Myocyte (in vitro differentiated cells): ENCODE results near the gene RLN3. TPM values are rescaled to one million over a fixed set of nuclear protein-coding genes. Genes with fewer than 3 reads are reported as not detected.
"Not testable (repeated sequence)": the region's sequence is repeated elsewhere in the genome, so short reads cannot be mapped to it uniquely, and the experiment has no call there.

ENCODE experiments used
- DNase-seq: peaks from one replicate; pipeline ENCODE4 v3.0.0-alpha.2; 2012; ENCODE audit warnings: low read depth
- total RNA-seq: library from RNA; depleted of rRNA; stranded (reverse); fragments of >200 nt; gene quantifications from 2 replicates; pipeline ENCODE4 v1.2.3, GENCODE V29; 2014

The RLN3 gene
- total RNA-seq, 1 donor from 2014 or later: not detected

DNA sequence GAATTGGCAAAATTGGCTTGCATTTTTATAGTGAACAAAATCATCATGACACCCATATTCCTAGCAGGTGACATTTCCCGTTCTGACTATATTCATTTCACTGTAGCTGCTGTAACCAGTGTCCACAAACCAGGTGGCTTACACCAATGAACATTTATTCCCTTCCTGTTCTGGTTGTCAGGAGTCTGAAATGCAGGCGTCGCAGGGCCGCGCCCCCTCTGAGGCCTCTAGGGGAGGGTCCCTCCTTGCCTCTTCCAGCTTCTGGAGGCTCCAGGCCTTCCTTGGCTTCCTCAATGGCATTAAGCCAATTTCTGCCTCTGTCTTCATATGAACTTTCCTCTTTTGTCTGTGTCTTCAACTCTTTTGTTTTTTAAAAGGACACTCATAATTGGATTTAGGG lies 6.5 kb upstream of the RLN3 start:
- DNase-seq: peak; percentile 10

DNA sequence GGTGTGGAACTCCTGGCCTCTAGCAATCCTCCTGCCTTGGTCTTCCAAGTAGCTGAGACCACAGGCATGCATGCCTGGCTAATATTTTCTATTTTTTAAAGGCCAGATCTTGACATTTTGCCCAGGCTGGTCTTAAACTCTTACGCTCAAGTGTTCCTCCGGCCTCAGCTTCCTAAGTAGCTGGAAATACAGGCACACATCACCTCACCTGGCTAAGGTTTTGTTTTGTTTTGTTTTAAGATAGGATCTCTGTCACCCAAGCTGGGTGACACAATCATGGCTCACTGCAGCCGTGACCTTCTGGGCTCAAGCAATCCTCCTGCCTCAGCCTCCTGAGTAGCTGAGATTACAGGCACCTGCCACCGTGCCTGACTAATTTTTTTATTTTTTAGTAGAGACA lies 5.5 kb upstream of the RLN3 start:
- no peak for DNase-seq

DNA sequence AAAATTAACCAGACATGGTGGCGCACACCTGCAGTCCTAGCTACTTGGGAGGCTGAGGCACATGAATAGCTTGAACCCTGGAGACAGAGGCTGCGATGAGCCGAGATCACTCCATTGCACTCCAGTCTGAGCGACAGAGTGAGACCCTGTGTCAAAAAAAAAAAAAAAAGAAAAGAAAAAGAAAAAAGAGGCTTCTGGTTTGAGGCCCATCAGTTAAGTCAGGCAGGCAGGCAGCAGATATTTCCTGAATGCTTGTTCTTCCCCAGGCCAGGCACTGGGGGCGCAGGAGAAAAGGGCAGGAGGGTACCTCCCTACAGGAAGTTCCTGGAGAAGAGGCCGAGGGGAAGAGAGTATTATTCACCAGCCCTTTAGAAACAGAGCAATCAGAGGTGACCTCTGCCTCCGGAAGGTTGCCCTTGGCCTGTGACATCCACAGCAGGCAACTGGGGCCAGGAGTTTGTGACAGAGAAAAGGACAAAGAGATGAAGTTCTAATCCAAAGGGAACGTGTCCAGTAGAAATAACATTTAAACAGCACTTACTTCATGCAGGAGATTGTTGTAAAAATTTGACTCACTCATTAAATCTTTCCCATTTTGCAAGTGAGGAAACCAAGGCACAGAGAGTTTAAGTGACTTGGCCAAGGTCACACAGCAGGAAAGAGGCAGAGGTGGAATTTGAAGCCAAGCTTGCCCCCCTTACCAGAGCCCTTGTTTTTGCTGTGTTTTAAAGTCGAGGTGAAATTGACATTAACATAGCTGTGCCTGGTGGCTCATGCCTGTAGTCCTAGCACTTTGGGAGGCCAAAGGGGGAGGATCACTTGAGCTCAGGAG lies 4.3 kb upstream of the RLN3 start:
- no peak for DNase-seq

DNA sequence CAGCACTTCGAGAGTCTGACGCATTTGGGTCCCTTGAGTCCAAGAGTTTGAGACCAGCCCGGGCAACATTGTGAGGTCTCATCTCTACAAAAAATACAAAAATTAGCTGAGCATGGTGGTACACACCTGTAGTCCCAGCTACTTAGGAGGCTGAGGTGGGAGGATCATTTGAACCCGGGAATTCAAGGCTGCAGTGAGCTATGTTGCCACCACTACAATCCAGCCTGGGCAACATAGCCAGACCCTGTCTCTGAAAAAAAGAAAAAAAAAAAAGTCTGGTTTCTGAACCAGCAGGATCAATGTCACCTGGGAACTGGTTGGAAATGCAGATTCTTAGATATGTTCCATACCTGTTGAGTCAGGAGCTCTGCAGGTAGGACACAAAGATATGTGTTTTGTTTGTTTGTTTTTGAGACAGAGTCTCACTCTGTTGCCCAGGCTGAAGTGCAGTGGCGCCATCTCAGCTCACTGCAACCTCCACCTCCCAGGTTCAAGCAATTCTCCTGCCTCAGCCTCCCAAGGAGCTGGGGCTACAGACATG lies 1.2 kb upstream of the RLN3 start:
- not testable (repeated sequence) for DNase-seq

DNA sequence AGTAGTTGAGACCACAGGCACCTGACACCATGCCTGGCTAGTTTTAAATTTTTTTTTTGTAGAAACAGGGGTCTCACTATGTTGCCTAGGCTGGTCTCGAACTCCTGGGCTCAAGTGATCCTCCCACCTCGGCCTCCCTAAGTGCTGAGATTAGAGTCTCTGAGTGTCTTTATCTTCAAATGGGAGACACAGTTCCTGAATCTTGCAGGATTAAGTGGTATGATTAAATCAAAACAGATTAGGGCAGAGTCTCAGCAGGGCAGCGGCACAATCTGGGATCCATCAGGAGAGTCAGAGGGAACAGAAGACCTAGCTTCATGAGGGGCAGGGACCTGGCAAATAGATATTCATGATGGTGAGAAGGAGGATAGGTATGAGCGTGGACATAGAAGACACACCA lies 953 bp downstream of the RLN3 start:
- DNase-seq: no peak

DNA sequence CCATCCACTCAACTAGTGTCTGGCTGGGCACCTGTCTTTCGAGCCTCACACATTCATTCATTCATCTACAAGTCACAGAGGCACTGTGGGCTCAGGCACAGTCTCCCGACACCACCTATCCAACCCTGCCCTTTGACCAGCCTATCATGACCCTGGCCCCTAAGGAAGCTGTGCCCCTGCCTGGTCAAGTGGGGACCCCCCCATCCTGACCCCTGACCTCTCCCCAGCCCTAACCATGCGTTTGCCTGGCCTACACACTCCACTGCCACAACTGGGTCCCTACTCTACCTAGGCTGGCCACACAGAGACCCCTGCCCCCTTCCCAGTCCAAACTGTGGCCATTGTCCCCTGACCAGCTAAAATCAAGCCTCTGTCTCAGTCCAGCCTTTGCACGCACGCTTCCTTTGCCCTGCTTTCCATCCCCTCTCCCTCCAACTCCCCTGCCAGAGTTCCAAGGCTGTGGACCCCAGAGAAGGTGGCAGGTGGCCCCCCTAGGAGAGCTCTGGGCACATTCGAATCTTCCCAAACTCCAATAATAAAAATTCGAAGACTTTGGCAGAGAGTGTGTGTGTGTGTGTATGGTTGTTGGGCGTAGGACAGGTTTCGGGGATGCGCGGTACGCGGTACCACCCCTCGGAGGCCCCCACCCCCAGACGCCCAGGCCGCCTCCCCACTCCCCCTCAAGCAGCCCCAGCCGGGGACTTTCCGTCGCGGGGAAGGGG lies 3.2 kb downstream of the RLN3 start:
- DNase-seq: no peak

DNA sequence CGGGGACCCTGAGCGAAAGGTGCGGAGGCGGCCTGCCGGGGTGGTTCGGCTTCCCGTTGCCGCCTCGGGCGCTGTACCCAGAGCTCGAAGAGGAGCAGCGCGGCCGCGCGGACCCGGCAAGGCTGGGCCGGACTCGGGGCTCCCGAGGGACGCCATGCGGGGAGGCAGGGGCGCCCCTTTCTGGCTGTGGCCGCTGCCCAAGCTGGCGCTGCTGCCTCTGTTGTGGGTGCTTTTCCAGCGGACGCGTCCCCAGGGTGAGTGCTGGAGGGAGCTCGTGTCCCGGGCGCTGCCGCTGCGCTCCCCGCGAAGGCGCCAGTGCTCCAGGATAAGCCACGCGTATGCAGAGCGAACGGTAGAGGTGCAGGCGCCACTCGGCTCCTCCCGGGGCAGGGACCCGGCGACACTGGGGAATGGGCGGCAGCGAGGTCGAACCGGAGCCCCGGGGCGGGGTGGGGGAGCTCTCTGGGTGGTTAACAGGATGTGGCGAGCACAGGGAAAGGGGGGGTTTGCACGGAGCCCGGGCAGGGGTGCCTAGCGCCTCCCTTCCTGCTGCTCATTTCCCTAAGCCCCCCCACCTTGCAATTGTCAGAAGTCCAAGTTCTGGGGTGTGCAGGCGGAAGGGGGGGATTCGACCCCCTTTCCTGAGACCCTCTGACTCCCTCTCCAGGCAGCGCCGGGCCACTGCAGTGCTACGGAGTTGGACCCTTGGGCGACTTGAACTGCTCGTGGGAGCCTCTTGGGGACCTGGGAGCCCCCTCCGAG lies 4.0 kb downstream of the RLN3 start, which contains the start of gene IL27RA:
IL27RA (plus strand) TSS at position 44 of the 762 bp plus-strand sequence; CDS start at position 155, 111 bp downstream.
- peak; percentile 27 for DNase-seq

DNA sequence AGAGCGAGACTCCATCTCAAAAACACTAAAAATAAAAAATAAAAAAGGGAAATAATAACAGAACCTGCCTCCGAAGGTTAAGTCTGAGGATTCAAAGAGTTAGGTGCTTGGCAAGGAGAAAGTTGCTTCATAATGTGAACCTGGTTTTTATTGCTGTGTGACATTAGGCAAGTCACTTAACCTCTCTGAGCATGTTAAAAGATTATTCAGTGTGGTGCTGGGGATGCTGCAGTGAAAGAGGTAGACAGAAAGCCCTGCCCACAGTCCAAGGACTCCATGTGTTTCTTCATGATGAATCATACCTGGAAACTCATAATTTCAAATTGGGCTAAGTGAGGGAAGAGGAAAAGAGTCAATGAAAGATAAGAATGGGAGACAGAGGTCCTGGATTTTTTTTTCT lies 6.0 kb downstream of the RLN3 start:
- DNase-seq: no peak

DNA sequence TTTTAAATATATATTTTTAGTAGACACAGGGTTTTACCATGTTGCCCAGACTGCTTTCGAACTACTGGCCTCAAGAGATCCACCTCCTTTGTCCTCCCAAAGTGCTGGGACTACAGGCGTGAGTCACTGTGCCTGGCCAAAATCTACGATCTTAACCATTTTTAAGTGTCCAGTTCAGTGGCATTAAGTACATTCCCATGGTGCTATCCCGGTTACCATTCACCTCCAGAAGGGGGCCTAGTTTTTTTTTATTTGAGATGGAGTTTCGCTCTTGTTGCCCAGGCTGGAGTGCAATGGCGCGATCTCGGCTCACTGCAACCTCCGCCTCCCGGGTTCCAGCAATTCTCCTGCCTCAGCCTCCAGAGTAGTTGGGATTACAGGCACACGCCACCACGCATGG lies 7.2 kb downstream of the RLN3 start:
- DNase-seq: not testable (repeated sequence)

DNA sequence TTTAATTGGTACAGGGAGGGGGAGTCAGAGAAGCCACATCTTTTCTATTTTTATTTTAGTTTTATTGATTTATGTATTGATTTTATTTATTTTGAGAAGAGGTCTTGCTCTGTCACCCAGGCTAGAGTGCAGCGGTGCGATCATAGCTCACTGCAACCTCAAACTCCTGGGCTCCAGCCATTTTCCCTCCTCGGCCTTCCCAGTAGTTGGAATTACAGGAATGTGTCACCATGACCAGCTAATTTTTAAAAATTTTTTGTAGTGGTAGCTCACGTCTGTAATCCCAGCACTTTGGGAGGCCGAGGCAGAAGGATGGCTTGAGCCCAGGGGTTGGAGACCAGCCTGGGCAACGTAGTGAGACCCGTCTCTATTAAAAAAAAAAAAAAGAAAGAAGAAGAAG lies 7.8 kb downstream of the RLN3 start:
- DNase-seq: no peak

DNA sequence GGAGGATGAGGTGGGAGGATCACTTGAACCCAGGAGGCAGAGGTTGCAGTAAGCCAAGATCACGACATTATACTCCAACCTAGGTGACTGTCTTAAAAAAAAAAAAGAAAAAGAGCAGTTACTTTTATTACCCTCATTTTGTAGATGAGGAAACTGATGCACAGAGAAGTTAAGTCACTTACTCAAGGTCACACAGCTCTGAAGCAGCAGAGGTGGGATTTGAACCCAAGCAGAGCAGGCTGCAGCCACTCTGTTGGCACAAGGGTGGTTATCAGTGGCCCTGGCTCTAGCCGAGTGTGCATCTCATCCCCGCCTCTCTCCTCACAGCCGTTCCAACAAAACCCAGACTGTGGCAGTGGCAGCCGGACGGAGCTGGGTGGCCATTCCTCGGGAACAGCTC lies 11.2 kb downstream of the RLN3 start:
- DNase-seq: no peak

DNA sequence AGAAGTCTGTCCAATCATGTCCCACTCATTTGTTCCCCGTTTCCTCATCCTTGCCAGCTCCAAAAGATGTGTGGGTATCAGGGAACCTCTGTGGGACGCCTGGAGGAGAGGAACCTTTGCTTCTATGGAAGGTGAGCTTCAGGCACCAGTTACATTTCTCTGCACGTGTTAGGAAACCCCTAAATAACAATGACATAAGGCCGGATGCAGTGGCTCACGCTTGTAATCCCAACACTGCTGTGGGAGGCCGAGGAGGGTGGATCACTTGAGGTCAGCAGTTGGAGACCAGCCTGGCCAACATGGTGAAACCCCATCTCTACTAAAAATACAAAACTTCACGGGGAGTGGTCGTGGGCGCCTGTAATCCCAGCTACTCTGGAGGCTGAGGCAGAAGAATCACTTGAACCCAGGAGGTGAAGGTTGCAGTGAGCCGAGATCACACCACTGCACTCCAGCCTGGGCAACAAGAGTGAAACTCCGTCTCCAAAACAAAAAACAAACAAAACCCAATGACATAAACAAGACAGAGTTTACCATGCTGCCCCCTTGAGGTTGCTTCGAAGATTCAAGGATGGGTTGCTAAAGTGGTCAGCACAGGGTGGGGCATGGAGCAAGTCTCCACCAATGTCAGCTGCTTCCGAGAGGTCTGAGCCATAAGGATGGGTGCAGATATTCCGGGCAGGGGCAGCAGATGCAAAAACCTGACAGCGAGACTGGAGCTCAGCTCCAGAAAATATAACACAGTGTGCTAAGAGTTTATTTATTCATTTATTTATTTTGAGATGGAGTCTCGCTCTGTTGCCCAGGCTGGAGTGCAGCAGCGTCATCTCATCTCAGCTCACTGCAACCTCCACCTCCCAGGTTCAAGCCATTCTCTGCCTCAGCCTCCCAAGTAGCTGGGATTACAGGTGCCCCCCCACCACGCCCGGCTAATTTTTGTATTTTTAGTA lies 15.0 kb downstream of the RLN3 start:
- peak; percentile 91 for DNase-seq

DNA sequence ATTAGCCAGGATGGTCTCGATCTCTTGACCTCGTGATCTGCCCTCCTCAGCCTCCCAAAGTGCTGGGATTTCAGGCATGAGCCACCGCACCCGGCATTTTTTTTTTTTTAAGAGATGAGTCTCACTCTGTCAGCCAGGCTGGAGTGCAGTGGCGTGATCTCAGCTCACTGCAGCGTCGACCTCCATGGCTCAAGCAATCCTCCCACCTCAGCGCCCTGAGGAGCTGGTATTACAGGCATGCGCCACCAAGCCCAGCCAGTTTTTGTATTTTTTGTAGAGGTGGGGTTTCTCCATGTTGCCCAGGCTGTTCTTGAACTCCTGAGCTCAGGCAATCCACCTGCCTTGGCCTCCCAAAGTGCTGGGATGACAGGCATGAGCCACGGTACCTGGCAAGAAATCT lies 19.9 kb downstream of the RLN3 start:
- not testable (repeated sequence) for DNase-seq

DNA sequence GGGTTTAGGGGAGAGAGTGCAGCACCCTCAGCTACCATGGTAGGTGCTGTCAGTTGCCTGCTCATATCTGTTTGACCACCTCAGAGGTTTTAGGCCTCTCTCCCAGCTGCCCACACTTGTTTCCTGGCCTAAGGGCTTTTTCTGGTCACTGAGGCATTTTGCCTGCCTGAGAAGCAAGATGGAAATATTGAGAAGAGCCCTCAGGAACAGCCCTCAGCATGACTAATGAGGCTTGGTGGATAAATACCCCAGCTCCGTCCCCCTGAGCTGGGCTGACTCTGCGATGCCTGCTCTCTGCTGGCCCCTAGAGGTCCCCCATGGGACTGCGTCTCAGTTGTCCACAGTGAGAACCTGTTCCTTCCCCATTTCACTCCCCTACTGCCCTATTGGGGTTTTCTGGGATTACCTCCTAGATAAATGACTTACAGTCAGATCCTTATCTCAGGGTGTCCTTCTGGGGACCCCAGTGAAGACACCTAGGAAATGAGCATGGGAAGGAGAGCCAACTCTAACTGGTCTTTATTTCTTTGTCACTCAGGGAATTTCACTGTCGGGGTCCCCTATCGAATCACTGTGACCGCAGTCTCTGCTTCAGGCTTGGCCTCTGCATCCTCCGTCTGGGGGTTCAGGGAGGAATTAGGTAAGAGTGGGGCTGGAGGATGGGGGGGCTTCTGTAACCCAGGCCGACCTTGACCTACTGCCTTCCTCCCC lies 20.6 kb downstream of the RLN3 start:
- peak; percentile 47 for DNase-seq

DNA sequence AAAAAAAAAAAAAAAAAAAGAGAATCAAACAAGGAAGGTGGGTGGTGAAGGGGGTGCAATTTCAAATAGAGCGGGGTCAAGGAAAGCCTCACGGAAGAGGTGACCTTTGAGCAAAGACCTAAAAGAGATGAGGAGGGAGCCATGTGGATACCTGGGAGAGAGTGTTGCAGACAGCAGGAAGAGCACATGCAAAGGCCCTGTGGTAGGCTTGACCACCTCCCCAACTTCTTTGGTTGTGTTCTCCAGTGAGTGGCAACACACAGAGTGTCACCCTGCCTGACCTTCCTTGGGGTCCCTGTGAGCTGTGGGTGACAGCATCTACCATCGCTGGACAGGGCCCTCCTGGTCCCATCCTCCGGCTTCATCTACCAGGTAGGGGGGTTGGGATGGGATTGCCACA lies 22.6 kb downstream of the RLN3 start:
- DNase-seq: no peak

DNA sequence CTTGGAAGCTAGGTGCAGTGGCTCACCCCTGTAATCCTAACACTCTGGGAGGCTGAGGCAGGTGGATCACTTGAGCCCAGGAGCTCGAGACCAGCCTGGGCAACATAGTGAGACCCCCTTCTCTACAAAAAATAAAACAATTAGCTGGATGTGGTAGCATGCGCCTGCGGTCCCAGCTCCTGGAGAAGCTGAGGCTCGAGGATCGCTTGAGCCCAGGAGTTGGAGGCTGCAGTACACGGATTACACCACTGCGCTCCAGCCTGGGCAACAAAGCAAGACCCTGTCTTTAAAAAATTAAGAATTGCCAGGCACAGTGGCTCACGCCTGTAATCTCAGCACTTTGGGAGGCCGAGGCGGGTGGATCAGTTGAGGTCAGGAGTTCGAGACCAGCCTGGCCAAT lies 23.0 kb downstream of the RLN3 start:
- not testable (repeated sequence) for DNase-seq

DNA sequence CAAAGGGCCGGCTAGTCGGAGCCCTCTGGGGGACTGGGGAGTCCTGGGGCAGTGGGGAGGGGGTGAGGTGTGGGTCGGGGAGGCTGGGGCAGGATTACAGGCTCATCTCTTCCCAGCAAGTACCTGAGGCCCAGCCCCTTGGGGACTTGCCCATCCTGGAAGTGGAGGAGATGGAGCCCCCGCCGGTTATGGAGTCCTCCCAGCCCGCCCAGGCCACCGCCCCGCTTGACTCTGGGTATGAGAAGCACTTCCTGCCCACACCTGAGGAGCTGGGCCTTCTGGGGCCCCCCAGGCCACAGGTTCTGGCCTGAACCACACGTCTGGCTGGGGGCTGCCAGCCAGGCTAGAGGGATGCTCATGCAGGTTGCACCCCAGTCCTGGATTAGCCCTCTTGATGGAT lies 24.0 kb downstream of the RLN3 start:
- DNase-seq: no peak

DNA sequence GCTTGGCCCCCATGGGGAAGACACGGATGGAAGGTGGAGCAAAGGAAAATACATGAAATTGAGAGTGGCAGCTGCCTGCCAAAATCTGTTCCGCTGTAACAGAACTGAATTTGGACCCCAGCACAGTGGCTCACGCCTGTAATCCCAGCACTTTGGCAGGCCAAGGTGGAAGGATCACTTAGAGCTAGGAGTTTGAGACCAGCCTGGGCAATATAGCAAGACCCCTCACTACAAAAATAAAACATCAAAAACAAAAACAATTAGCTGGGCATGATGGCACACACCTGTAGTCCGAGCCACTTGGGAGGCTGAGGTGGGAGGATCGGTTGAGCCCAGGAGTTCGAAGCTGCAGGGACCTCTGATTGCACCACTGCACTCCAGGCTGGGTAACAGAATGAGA lies 24.5 kb downstream of the RLN3 start:
- no peak for DNase-seq

DNA sequence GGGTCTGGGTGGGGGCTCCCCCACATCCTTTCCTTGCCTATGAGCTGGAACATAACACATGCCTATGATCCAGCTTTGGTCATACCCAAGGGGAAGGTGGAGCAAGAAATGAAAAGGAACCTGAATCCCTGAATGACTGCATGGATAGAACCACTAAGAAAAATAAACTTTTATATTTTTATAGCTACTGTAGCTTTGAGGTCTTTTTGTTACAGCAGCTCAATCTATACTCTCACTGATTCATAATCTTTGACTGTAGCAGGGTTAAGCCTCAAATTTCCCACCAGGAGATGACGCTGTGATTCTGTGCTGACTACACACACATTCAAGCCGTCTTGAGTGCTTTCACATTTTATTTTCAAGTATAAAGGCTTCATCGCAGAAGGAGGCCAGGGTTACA lies 25.1 kb downstream of the RLN3 start:
- DNase-seq: no peak

DNA sequence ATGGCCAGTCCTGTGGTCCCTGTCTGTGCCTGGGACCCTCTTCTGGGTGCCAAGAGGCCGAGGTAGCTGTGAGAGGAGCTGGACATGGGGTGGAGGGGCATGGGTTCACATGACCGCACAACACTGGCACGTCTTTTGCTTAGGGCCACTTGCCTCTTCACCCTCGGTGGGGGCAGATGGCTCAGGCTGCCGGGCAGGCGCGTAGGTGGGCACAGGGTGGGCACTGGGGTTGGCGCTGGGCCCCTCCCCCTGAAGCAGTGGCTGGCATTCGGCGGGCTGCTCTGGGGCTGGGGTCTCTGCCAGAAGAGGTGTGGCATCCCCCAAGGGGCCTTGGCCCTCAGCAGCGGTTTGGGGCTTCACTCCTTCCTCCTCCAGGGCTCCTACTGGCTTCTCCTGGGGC lies 25.6 kb downstream of the RLN3 start:
- DNase-seq: no peak
